SK-N-SH (cell line): ENCODE data around the gene NIBAN1. TPM values are rescaled to one million over a fixed set of nuclear protein-coding genes. Genes with fewer than 3 reads are reported as not detected.

ENCODE experiments used
- CTCF ChIA-PET: fragments of 300-600, 350-600 bp; formaldehyde crosslinking; extraction: SDS; loops from one replicate; lab custom pipeline; 2021; lab: Yijun Ruan, JAX
- POLR2A ChIA-PET: fragments of 350-600 bp; sonication (Branson Sonifier 250); formaldehyde crosslinking; extraction: SDS; loops from one replicate; lab custom pipeline; 2020; ENCODE audit warnings: antibody characterized with exemption, inconsistent platforms; lab: Yijun Ruan, JAX
- DNase-seq: peaks from one replicate; pipeline ENCODE4 v3.0.0; 2012
- H2AFZ ChIP-seq: fragments of 200-600 bp; sonication (generic); 2 replicates; pipeline ENCODE4 v1.8.1; 2016; ENCODE audit warnings: antibody characterized with exemption, mild to moderate bottlenecking, low read depth
- H3F3A ChIP-seq: fragments of 200-600 bp; sonication (generic); replicated peaks from 2 replicates; pipeline ENCODE3; 2016; ENCODE audit warnings: antibody characterized with exemption, mild to moderate bottlenecking; ENCODE audit not compliant: insufficient read depth
- H3K27ac ChIP-seq, 2 experiments: fragments of 200-500 bp in 1 of 2; fragments of 200-600 bp in 1 of 2; sonication (Bioruptor generic) in 1 of 2; sonication (generic), shearing (Covaris generic) in 1 of 2; 2 replicates each; pipeline versions ENCODE4 v1.5.1 to v1.6.1; 2014 to 2016; ENCODE audit warnings: low read depth in 2 of 2, inconsistent platforms in 1 of 2, low read length in 1 of 2, mild to moderate bottlenecking in 1 of 2, mixed read lengths in 1 of 2
- H3K27me3 ChIP-seq: fragments of 200-600 bp; sonication (generic), shearing (Covaris generic); 2 replicates; pipeline ENCODE4 v1.6.1; 2016; ENCODE audit warnings: mixed run types; ENCODE audit not compliant: insufficient read depth
- H3K36me3 ChIP-seq, 2 experiments: fragments of 200-500 bp in 1 of 2; fragments of 200-600 bp in 1 of 2; sonication (Bioruptor generic) in 1 of 2; sonication (generic) in 1 of 2; replicated peaks in 1 of 2; 2 replicates each; pipeline versions ENCODE3 to v1.5.1; 2014 to 2016; ENCODE audit warnings: low read length in 1 of 2, mild to moderate bottlenecking in 1 of 2; ENCODE audit not compliant: insufficient read depth in 2 of 2, control insufficient read depth in 1 of 2
- H3K4me1 ChIP-seq, 2 experiments: fragments of 200-500 bp in 1 of 2; fragments of 200-600 bp in 1 of 2; sonication (Bioruptor generic) in 1 of 2; sonication (generic), shearing (Covaris generic) in 1 of 2; 2 replicates each; pipeline versions ENCODE4 v1.5.1 to v1.6.1; 2014 to 2016; ENCODE audit warnings: low read depth in 1 of 2, low read length in 1 of 2, mixed run types in 1 of 2; ENCODE audit not compliant: insufficient read depth in 2 of 2, control insufficient read depth in 1 of 2
- H3K4me2 ChIP-seq: fragments of 200-600 bp; sonication (generic), shearing (Covaris generic); 2 replicates; pipeline ENCODE4 v1.6.1; 2017; ENCODE audit warnings: mixed run types
- H3K4me3 ChIP-seq, 2 experiments: fragments of 200-500 bp in 1 of 2; fragments of 200-600 bp in 1 of 2; sonication (Bioruptor generic) in 1 of 2; sonication (generic), shearing (Covaris generic) in 1 of 2; 2 replicates each; pipeline versions ENCODE4 v1.5.1 to v1.8.1; 2014 to 2016; ENCODE audit warnings: low read depth in 2 of 2, inconsistent platforms in 1 of 2, low read length in 1 of 2, mild to moderate bottlenecking in 1 of 2, mixed read lengths in 1 of 2, moderate library complexity in 1 of 2
- H3K79me2 ChIP-seq: fragments of 200-600 bp; sonication (generic); 2 replicates; pipeline ENCODE4 v1.8.1; 2017; ENCODE audit warnings: mild to moderate bottlenecking; ENCODE audit not compliant: insufficient read depth
- H3K9ac ChIP-seq: fragments of 200-600 bp; sonication (generic); 2 replicates; pipeline ENCODE4 v1.6.1; 2017; ENCODE audit warnings: mixed run types
- H3K9me2 ChIP-seq: fragments of 200-600 bp; sonication (generic); 2 replicates; pipeline ENCODE4 v1.6.1; 2017; ENCODE audit warnings: mixed run types
- H3K9me3 ChIP-seq: fragments of 200-600 bp; sonication (generic); 2 replicates; pipeline ENCODE4 v1.6.1; 2017; ENCODE audit warnings: mixed run types, mild to moderate bottlenecking, moderate library complexity
- H4K20me1 ChIP-seq: fragments of 200-600 bp; sonication (generic); 2 replicates; pipeline ENCODE4 v1.6.1; 2017; ENCODE audit warnings: mild to moderate bottlenecking, mixed run types; ENCODE audit not compliant: insufficient read depth
- EP300 ChIP-seq, 2 experiments: IDR thresholded peaks; 2 replicates each; pipeline versions ENCODE4 v1.4.0 to v1.6.1; 2012; ENCODE audit warnings: borderline replicate concordance in 1 of 2, low read depth in 1 of 2, low read length in 1 of 2
- EZH2phosphoT487 ChIP-seq: fragments of 200-600 bp; sonication (generic); IDR thresholded peaks from 2 replicates; pipeline ENCODE4 v1.6.1; 2017; ENCODE audit warnings: low read depth, mixed run types, mild to moderate bottlenecking, antibody characterized with exemption, moderate library complexity, borderline replicate concordance
- FOSL2 ChIP-seq: IDR thresholded peaks from 2 replicates; pipeline ENCODE4 v1.4.0; 2012; ENCODE audit warnings: low read depth, mild to moderate bottlenecking, moderate library complexity, borderline replicate concordance
- GABPA ChIP-seq: IDR thresholded peaks from 2 replicates; pipeline ENCODE4 v1.4.0; 2012; ENCODE audit warnings: low read depth, mild to moderate bottlenecking
- GATA2 ChIP-seq: sonication (generic); formaldehyde crosslinking; IDR thresholded peaks from 2 replicates; pipeline ENCODE4 v1.5.0; 2020; ENCODE audit warnings: mild to moderate bottlenecking, missing genetic modification reagents
- JUND ChIP-seq: IDR thresholded peaks from 2 replicates; pipeline ENCODE4 v1.4.0; 2012
- MEF2A ChIP-seq: IDR thresholded peaks from 2 replicates; pipeline ENCODE4 v1.4.0; 2012; ENCODE audit warnings: low read depth, borderline replicate concordance
- NFIC ChIP-seq: IDR thresholded peaks from 2 replicates; pipeline ENCODE4 v1.4.0; 2012; ENCODE audit warnings: borderline replicate concordance
- NRF1 ChIP-seq: IDR thresholded peaks from 2 replicates; pipeline ENCODE4 v1.6.1; 2012; ENCODE audit warnings: low read depth, mild to moderate bottlenecking, low read length
- POLR2AphosphoS5 ChIP-seq: IDR thresholded peaks from 2 replicates; pipeline ENCODE4 v1.6.1; 2012; ENCODE audit warnings: low read depth, low read length
- RXRA ChIP-seq: IDR thresholded peaks from 2 replicates; pipeline ENCODE4 v1.4.0; 2012; ENCODE audit warnings: low read depth, mild to moderate bottlenecking, borderline replicate concordance
- TCF12 ChIP-seq: IDR thresholded peaks from 2 replicates; pipeline ENCODE4 v1.4.0; 2012
- TEAD4 ChIP-seq: IDR thresholded peaks from 2 replicates; pipeline ENCODE4 v1.4.0; 2012; ENCODE audit warnings: mild to moderate bottlenecking, borderline replicate concordance; ENCODE audit not compliant: insufficient read depth
- WGBS: methylation state at CpG from one replicate; pipeline ENCODE4 v1.1.6; 2017; ENCODE audit warnings: low lambda C conversion rate; 5-methylcytosine and 5-hydroxymethylcytosine counted together
- polyA plus RNA-seq, 3 experiments: library from polyadenylated mRNA; depleted of rRNA; stranded (reverse); fragments of >200 nt; gene quantifications; 2 replicates each; pipeline ENCODE4 v1.2.3, GENCODE V29; 2012
- TF ChIP-seq, protein P1 (sequence below): IDR thresholded peaks from 2 replicates; pipeline ENCODE4; 2012
- TF ChIP-seq, protein P2 (sequence below): fragments of 150-350 bp; IDR thresholded peaks from 2 replicates; pipeline ENCODE4 v1.6.1; 2017; ENCODE audit warnings: antibody characterized with exemption, low read length, low read depth, borderline replicate concordance
- TF ChIP-seq, protein P3 (sequence below): fragments of 150-350 bp; IDR thresholded peaks from 2 replicates; pipeline ENCODE4 v1.6.1; 2016; ENCODE audit warnings: mild to moderate bottlenecking, low read depth, low read length

NIBAN1 gene
- polyA plus RNA-seq, 1 of the 3 experiments (the other 2 are of a cell fraction) = 23.9 TPM

DNA sequence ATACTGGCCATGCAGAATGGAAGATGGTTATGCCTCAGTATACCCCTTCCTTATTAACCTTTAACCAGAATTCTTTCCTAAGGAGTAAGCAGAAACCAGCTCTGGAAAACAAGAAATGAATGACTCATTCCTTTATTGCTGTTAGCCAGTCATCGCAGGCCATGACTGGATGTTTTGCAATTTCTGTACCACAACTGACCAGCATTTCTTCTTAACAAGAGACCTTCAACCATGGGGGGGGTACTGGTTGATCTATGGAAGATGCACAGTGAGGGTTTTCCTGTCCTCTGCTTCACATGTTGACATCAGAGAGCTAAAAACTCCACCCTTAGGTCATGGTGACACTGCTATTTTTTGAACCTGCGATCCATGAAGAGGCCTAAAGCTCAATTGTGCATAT is 43.0 kb upstream of the NIBAN1 start:
- Histone ChIP-seq H3K79me2 (no peaks in the 10 kb centered on the region), H3K9me2 (no peaks in the 10 kb centered on the region), H3K4me3 (no peak overlapping the region), H3K4me1 (peaks cover 0 to 11% of the 10 kb centered on the region in 2 experiments; a peak in 1 of 4 replicates), H3K27ac (peak overlapping the region in 1 of 2 experiments; percentile 8; a peak in 1 of 4 replicates), H3K9ac (no peak overlapping the region), H3K4me2 (peak overlapping the region; percentile 15; the same call in 1 of the 2 replicates), H3K36me3 (no peaks in the 10 kb centered on the region), H4K20me1 (no peaks in the 10 kb centered on the region), H2AFZ (peak overlapping the region; percentile 5; the same call in 1 of the 2 replicates), H3F3A (peaks cover 3% of the 10 kb centered on the region), H3K9me3 (no peaks in the 10 kb centered on the region), H3K27me3 (no peaks in the 10 kb centered on the region)
- CTCF ChIA-PET = interaction anchor here (1.0 to 2.0 kb wide), 3 partner anchors 9 to 35 kb away, joined by 3 to 5 read pairs (median 3); no protein-coding TSS in a partner anchor
- POLR2A ChIA-PET = interaction anchor here (0.6 kb wide), 1 partner anchor 143 kb away, joined by 5 read pairs; no protein-coding TSS in a partner anchor
- TF ChIP-seq TCF12 (peak; percentile 62; the same call in 1 of the 2 replicates), NFIC (no peak), NRF1 (no peak), POLR2AphosphoS5 (no peak), GATA2 (CRISPR knock-in tag) (no peak), RXRA (peak; percentile 8; the same call in 1 of the 2 replicates), EP300 (IDR thresholded peaks at IDR 0.05; ENCODE audit: borderline replicate concordance in 1 of 2, low read depth in 1 of 2, low read length in 1 of 2) (peak in 1 of 2 experiments; percentile 34; a peak in 1 of 4 replicates), FOSL2 (peak; percentile 94), TEAD4 (peak; percentile 21; the same call in 1 of the 2 replicates), EZH2phosphoT487 (no peak), GABPA (no peak), JUND (peak; percentile 79), MEF2A (no peak)
- TF ChIP-seq, protein P1, sequence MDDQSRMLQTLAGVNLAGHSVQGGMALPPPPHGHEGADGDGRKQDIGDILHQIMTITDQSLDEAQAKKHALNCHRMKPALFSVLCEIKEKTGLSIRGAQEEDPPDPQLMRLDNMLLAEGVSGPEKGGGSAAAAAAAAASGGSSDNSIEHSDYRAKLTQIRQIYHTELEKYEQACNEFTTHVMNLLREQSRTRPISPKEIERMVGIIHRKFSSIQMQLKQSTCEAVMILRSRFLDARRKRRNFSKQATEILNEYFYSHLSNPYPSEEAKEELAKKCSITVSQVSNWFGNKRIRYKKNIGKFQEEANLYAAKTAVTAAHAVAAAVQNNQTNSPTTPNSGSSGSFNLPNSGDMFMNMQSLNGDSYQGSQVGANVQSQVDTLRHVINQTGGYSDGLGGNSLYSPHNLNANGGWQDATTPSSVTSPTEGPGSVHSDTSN = 0 out of 2 replicates have a peak, but pooled peaks have one; percentile 9
- DNase-seq = no peak
- WGBS = 58% methylated on average over 2 of the region's 2 CpGs

DNA sequence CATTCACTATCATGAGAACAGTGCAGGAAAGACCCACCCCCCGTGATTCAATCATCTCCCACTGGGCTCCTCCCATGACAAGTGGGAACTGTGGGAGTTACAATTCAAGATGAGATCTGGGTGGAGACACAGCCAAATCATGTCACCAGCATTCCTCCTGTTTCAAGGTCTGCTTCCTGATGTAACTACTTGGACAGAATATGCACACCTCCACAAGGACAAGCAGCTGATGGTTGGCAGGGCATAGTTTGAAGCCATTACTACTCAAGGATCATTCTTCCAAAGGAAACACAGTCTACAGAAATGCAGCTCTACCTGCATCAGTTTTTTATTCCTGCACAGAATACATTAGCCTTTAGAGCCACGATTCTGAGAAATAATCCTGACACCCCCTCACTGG is 42.6 kb upstream of the NIBAN1 start:
- POLR2A ChIA-PET = interaction anchor here (0.6 kb wide), 1 partner anchor 144 kb away, joined by 5 read pairs; no protein-coding TSS in a partner anchor
- 39% methylated on average over 2 of the region's 2 CpGs for WGBS
- peaks cover 3% of the 10 kb centered on the region for H3F3A ChIP-seq
- no peaks in the 10 kb centered on the region for H3K27me3 ChIP-seq
- peak overlapping the region in 1 of 2 experiments; percentile 8; a peak in 1 of 4 replicates for H3K27ac ChIP-seq
- no peaks in the 10 kb centered on the region for H3K36me3 ChIP-seq
- no peaks in the 10 kb centered on the region for H3K79me2 ChIP-seq
- TF ChIP-seq, protein P2, sequence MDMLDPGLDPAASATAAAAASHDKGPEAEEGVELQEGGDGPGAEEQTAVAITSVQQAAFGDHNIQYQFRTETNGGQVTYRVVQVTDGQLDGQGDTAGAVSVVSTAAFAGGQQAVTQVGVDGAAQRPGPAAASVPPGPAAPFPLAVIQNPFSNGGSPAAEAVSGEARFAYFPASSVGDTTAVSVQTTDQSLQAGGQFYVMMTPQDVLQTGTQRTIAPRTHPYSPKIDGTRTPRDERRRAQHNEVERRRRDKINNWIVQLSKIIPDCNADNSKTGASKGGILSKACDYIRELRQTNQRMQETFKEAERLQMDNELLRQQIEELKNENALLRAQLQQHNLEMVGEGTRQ = no peak
- TF ChIP-seq, protein P3, sequence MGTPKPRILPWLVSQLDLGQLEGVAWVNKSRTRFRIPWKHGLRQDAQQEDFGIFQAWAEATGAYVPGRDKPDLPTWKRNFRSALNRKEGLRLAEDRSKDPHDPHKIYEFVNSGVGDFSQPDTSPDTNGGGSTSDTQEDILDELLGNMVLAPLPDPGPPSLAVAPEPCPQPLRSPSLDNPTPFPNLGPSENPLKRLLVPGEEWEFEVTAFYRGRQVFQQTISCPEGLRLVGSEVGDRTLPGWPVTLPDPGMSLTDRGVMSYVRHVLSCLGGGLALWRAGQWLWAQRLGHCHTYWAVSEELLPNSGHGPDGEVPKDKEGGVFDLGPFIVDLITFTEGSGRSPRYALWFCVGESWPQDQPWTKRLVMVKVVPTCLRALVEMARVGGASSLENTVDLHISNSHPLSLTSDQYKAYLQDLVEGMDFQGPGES = no peak
- no peaks in the 10 kb centered on the region for H3K9me2 ChIP-seq
- no peak overlapping the region for H3K9ac ChIP-seq
- H4K20me1 ChIP-seq = no peaks in the 10 kb centered on the region
- peak overlapping the region; percentile 5; the same call in 1 of the 2 replicates for H2AFZ ChIP-seq
- H3K4me3 ChIP-seq = no peak overlapping the region
- H3K4me1 ChIP-seq = peaks cover 0 to 11% of the 10 kb centered on the region in 2 experiments; a peak in 1 of 4 replicates
- H3K9me3 ChIP-seq = no peaks in the 10 kb centered on the region
- no peak for DNase-seq
- peak overlapping the region; percentile 15; the same call in 1 of the 2 replicates for H3K4me2 ChIP-seq
- CTCF ChIA-PET = interaction anchor here (1.0 to 2.0 kb wide), 2 partner anchors 8 to 24 kb away, joined by 3 to 5 read pairs; no protein-coding TSS in a partner anchor
